HAP-1 (cell line): ENCODE data around the gene POP5.
A peak's percentile ranks its signal among the peaks of the same experiment; 100 is the strongest.

Experiments used
- DNase-seq, 2 experiments: peaks; one replicate each; pipeline ENCODE4 v3.0.0-alpha.2; 2016 to 2020; ENCODE audit warnings: low spot score in 2 of 2
- H3K27me3 ChIP-seq: fragments of 250-450 bp; sonication (Bioruptor Pico); 2 replicates; pipeline ENCODE4 v1.5.1; 2020; ENCODE audit warnings: low read depth, mild to moderate bottlenecking, moderate library complexity
- H3K36me3 ChIP-seq: fragments of 250-450 bp; sonication (Bioruptor Pico); replicated peaks from 2 replicates; pipeline ENCODE4 v1.5.1; 2020; ENCODE audit warnings: mild to moderate bottlenecking
- H3K4me1 ChIP-seq: fragments of 250-450 bp; sonication (Bioruptor Pico); 2 replicates; pipeline ENCODE4 v1.5.1; 2020; ENCODE audit warnings: mild to moderate bottlenecking
- H3K4me3 ChIP-seq: fragments of 250-450 bp; sonication (Bioruptor Pico); 2 replicates; pipeline ENCODE4 v1.5.1; 2020; ENCODE audit warnings: mild to moderate bottlenecking, moderate library complexity
- H3K9me3 ChIP-seq: fragments of 250-450 bp; sonication (Bioruptor Pico); 2 replicates; pipeline ENCODE4 v1.5.1; 2020; ENCODE audit warnings: mild to moderate bottlenecking, moderate library complexity
- in situ Hi-C: fragments of 300-500 bp; cut with MboI; formaldehyde crosslinking; loops from 3 replicates; pipeline ENCODE4 v1.14.3; 2020; ENCODE audit warnings: low sequenced_read_pairs, inconsistent platforms, mixed read lengths

The POP5 gene

DNA sequence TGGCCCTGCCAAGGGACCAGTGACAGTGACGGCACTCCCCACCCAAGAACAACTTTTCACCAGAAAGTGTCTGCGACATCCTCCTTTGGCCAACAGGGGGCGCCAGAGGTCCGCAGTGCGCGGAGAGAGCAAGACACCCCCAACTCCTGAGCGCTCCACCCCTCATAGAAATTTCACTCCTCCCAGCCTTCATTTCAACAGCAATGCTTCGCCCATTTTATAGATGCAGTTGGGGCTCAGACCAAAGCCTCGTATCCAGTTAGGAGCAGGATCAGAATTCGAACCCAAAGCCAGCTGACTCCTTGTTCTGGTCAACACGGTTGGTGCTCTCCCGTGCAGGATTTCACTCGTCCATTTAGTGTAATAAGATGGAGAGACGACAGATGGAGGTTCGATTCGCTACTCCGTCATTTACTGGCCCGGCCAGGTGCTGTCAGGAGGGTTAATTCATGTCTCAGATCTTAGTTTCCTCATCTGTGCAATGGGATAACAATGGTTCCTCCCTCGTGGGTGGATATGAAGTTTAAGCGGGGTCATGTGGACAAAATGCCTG, 2.4 kb upstream of the POP5 start:
- peak; percentile 78 to 91 for DNase-seq
- Histone ChIP-seq H3K27me3 (no peaks in the 10 kb centered on the region), H3K9me3 (no peaks in the 10 kb centered on the region), H3K36me3 (peaks cover 14% of the 10 kb centered on the region), H3K4me3 (no peak overlapping the region), H3K4me1 (peaks cover 15% of the 10 kb centered on the region)
- in situ Hi-C loops, result loop anchor here (5.0 to 10.0 kb wide), 3 partner anchors 129 to 521 kb away; partner anchors contain the start of gene UNC119B

DNA sequence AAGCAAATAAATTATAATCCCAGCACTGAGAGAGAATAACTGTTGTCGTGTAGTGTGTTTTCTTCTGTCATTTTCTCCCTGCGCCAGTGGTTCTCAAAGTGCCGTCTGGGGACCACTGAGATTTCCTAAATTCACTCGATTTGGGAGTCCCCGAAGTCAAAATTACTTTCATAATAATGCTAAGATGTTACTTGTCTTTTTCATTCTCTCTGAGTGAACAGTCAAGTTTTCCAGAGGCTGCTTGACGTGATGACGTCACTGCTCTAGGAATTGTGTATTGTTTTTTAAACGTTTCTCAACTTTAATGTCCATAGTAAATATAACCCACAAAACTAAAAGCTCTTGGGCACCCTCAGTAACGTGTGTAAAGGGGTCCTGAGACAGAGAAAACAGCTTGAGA, 796 bp upstream of the POP5 start:
- DNase-seq, result no peak
- H3K9me3 ChIP-seq, result no peaks in the 10 kb centered on the region
- no peaks in the 10 kb centered on the region for H3K27me3 ChIP-seq
- H3K36me3 ChIP-seq, result peaks cover 30% of the 10 kb centered on the region
- peak overlapping the region; percentile 86 for H3K4me3 ChIP-seq
- peaks cover 15% of the 10 kb centered on the region for H3K4me1 ChIP-seq
- in situ Hi-C loops, result loop anchor here (5.0 to 10.0 kb wide), 3 partner anchors 130 to 523 kb away; partner anchors contain the start of gene UNC119B

DNA sequence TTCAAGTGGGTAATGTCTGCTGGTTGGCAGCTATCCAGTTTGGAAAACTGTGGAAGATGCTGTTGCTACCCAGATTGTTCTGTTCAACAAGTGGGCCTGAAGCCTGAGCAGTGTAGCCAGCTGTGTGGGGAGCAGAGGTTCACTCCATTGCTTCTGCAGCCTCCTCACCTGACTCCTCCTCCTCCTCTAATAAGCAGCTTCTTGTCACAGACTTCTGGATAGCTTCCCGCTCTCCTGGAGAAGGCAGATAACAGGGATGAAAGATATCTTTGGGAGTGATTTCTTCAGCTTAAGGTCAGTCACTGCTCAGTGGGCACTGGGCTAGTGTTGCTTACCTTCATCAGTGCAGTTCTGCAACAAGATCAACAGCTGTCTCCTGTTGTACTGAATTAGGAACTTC, 2.0 kb downstream of the POP5 start:
- peaks cover 58% of the 10 kb centered on the region for H3K36me3 ChIP-seq
- H3K9me3 ChIP-seq, result no peaks in the 10 kb centered on the region
- in situ Hi-C loops, result no loop called here
- no peaks in the 10 kb centered on the region for H3K27me3 ChIP-seq
- DNase-seq, result no peak
- H3K4me3 ChIP-seq, result no peak overlapping the region
- H3K4me1 ChIP-seq, result peaks cover 15% of the 10 kb centered on the region

DNA sequence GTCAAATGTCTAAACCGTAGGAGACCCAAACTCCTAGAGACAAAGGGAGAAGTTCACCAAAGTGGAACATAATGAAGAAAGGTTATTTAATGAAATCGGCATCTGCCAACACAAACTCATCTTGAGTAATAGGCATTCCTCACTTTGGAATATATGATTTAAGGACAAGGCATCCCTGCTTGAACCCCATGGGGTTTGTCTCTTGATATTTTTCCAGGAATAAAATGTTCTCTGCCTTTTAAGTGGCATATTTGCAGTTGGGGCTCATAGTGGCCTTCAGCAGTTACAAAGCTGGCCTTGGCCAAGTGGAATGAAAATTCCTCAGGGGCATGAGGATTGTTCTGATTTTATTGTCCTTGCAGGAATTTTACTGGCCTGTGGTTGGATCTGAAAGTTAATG, 7.1 kb downstream of the POP5 start:
- Histone ChIP-seq H3K9me3 (no peaks in the 10 kb centered on the region), H3K27me3 (no peaks in the 10 kb centered on the region), H3K4me3 (no peak overlapping the region), H3K4me1 (no peaks in the 10 kb centered on the region), H3K36me3 (peaks cover 92% of the 10 kb centered on the region)
- in situ Hi-C loops, result no loop called here
- DNase-seq, result no peak

DNA sequence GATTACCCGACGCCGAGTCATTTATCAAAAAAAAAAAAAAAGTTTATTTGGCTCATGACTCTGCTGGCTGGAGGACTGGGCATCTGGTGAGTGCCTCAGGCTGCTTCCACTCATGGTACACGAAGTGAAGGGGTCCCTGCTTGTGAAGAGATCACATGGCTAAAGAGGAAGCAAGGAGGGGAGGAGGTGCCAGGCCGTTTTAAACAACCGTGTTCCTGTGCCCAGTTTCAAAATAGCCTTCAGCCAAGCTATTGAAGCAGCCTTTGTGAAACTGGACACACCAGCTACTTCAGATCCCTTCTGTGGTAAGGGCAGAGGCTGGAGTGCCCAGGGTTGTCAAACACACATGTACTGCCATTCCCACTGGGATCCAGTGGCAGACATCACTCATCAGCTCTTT, 7.6 kb downstream of the POP5 start:
- Histone ChIP-seq H3K9me3 (no peaks in the 10 kb centered on the region), H3K36me3 (peaks cover 92% of the 10 kb centered on the region), H3K4me3 (no peak overlapping the region), H3K4me1 (no peaks in the 10 kb centered on the region), H3K27me3 (no peaks in the 10 kb centered on the region)
- no peak for DNase-seq
- in situ Hi-C loops, result no loop called here

DNA sequence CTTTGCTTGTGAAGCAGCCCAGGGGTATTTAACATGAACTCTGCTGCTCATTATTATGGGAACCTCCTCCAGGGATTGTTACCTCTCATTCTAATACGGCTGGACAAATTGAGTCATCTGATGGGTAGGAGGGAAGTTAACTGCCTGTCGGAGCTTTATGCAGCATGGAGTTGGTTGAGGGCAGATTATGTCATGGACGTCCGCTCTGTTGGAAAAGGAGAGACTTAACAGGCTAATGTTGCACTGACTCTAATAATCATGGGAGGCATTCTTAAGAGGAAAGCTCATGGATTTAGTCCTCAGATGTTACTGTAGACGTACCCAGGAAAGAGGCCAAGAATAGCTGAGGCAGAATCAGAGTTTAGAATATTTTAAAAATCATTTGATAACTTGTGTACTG, 9.9 kb downstream of the POP5 start:
- in situ Hi-C loops, result no loop called here
- no peaks in the 10 kb centered on the region for H3K4me1 ChIP-seq
- no peaks in the 10 kb centered on the region for H3K9me3 ChIP-seq
- H3K36me3 ChIP-seq, result peaks cover 89% of the 10 kb centered on the region
- H3K4me3 ChIP-seq, result no peak overlapping the region
- no peak for DNase-seq
- no peaks in the 10 kb centered on the region for H3K27me3 ChIP-seq

DNA sequence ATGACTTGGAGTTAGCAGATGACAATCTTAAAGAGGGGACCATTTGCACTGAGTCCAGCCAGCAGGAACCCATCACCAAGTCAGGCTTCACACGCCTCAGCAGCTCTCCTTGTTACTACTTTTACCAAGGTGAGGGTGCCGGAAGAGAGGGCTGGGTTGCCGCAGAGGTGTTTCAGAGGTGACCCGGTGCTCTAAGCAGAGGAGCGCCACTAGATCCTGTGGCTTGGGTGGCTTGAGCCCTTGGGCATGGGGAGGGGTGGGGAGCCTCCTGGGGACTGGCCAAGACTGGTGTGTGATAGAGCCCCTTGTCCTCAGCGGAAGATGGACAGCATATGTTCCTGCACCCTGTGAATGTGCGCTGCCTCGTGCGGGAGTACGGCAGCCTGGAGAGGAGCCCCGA, 17.7 kb downstream of the POP5 start:
- Histone ChIP-seq H3K4me1 (no peaks in the 10 kb centered on the region), H3K4me3 (no peak overlapping the region), H3K9me3 (no peaks in the 10 kb centered on the region), H3K27me3 (no peaks in the 10 kb centered on the region), H3K36me3 (peaks cover 83% of the 10 kb centered on the region)
- in situ Hi-C loops, result no loop called here
- DNase-seq, result no peak

DNA sequence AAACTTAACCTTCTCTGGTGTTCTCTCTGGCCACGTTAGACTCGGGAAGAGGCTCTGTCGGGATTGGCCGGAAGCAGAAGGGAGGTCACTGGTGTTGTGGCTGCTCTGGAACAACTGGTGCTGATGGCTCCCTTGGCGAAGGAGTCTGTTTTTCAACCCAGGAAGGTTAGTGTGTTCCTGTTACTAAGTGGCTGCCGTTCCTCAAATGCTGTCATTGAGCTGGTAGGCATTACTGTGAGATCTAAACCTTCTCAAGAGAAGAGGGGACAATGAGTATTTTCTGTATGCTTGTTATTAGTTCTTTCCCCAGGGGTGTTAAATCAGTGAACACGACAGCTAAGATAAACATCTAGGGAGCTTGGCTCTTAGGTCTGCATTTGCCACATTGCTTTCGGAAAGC, 18.3 kb downstream of the POP5 start:
- peaks cover 85% of the 10 kb centered on the region for H3K36me3 ChIP-seq
- in situ Hi-C loops, result no loop called here
- DNase-seq, result no peak

DNA sequence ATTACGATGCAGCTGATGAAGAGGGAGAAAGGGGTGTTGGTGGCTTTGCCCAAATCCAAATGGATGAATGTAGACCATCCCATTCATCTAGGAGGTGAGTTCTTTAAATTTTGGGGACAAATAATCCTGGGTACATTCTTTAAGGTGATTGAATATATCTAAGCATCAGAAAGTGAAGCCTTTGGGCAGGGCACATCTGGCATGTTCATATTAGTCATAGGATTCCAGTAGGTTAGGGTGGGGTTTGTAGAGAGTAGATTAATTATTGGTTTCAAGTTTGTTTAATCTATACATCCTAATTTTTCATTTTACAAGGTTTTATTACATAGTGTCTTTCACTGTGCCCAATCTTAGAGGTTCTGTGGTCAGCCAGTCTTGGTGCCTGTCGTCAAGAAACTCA, 23.6 kb downstream of the POP5 start:
- Histone ChIP-seq H3K36me3 (peaks cover 67% of the 10 kb centered on the region), H3K27me3 (no peaks in the 10 kb centered on the region), H3K4me3 (no peak overlapping the region), H3K4me1 (no peaks in the 10 kb centered on the region), H3K9me3 (no peaks in the 10 kb centered on the region)
- DNase-seq, result no peak
- in situ Hi-C loops, result no loop called here

More for the DNA sequence above, 18.3 kb downstream of the POP5 start:
- H3K9me3 ChIP-seq, result no peaks in the 10 kb centered on the region
- no peaks in the 10 kb centered on the region for H3K27me3 ChIP-seq
- H3K4me3 ChIP-seq, result no peak overlapping the region
- H3K4me1 ChIP-seq, result no peaks in the 10 kb centered on the region

DNA sequence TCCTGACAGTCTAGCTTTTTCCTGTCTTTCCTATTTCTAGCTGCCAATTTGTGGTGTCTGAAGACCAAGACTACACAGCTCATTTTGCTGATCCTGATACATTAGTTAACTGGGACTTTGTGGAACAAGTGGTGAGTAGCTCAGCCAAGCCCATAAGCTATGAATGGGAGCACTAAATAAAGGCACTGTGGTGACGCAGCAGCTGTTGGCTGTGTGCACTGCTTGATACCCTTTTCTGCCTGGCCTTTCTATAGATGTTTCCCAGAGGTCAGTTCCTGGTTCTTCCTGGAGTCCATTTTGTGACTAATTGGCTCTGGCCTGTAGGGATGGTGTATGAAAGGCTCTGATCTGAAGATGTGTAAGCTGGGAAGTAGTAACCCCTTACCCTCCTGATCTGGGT, 26.5 kb downstream of the POP5 start:
- Histone ChIP-seq H3K4me1 (no peaks in the 10 kb centered on the region), H3K9me3 (no peaks in the 10 kb centered on the region), H3K36me3 (peaks cover 58% of the 10 kb centered on the region), H3K27me3 (no peaks in the 10 kb centered on the region), H3K4me3 (no peak overlapping the region)
- in situ Hi-C loops, result no loop called here
- no peak for DNase-seq

DNA sequence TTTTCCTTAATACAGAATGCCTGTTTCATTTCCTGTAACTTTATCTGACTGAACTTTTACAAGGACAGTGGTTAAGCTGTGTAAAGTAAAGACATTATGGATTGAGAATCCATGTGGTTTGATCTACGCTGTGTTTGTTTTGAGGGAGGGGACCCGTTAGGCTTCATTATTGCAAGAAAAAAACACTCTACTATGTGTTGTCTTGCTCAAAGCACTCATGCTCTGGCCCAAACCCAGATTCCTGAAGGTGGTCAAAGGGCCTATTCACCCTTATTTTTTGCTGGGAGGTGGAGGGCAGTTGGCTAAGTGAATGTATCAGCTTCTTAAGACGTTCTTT, 35.2 kb downstream of the POP5 start:
- in situ Hi-C loops, result no loop called here
- no peak for DNase-seq
- H3K4me3 ChIP-seq, result no peak overlapping the region
- no peaks in the 10 kb centered on the region for H3K9me3 ChIP-seq
- peaks cover 15% of the 10 kb centered on the region for H3K4me1 ChIP-seq
- no peaks in the 10 kb centered on the region for H3K27me3 ChIP-seq
- peaks cover 40% of the 10 kb centered on the region for H3K36me3 ChIP-seq

DNA sequence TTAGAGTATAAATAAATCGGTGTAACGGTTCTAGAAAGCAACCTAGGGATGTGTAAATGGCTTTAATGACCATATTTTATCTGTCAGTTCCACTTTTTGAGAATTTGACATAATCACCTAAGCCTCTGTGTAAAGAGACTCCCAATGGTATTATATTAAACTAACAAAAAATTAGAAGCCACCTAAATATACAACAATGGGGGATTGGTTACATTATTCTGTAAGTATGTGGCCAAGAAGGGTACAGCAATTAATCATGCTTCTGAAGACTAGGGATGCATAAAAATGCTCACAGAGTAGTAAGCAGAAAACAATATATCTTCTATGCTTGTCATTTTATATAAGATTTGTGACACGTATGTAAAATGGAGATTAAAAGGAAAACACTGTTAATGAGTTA, 36.5 kb downstream of the POP5 start:
- in situ Hi-C loops, result no loop called here
- H3K36me3 ChIP-seq, result peaks cover 34% of the 10 kb centered on the region
- no peaks in the 10 kb centered on the region for H3K27me3 ChIP-seq
- no peaks in the 10 kb centered on the region for H3K9me3 ChIP-seq
- no peak for DNase-seq
- H3K4me3 ChIP-seq, result no peak overlapping the region
- H3K4me1 ChIP-seq, result peaks cover 15% of the 10 kb centered on the region

DNA sequence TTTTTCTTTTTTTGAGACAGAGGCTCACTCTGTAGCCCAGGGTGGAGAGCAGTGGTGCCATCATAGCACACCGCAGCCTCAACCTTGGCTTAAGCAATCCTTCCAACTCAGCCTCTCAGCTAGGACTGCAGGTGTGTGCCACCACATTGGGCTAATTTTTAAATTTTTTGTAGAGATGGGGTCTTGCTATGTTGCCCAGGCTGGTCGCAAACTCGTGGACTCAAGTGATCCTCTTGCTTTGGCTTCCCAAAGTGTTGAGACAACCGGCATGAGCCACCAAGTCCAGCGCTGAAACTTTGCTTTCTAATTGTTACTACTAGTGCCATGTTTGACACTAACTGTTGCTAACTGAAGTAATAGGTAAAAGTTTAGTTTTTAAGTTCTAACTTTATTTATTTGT, 39.0 kb downstream of the POP5 start:
- Histone ChIP-seq H3K4me3 (no peak overlapping the region), H3K36me3 (peaks cover 17% of the 10 kb centered on the region), H3K4me1 (peaks cover 31% of the 10 kb centered on the region), H3K27me3 (no peaks in the 10 kb centered on the region), H3K9me3 (no peaks in the 10 kb centered on the region)
- in situ Hi-C loops, result no loop called here
- no peak for DNase-seq

DNA sequence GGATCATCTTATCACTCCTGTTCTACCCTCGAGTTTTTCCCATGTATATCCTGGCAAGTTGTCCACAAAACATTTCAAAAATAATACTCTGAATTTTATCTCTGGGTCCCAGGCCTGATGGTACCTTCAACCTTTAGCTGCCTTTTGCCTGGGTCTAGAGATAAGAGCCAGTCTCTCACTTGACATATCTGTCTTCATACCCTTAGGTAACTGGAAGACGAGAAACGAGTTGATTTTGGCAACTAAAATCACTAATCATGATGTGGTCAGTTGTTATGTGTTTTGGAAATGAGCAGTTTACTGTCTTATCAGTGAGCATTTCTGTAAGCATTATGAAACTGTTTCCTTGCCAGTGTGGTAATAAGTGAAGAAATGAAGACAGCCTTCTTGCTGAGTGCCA, 40.8 kb downstream of the POP5 start:
- no peak for DNase-seq
- Histone ChIP-seq H3K4me1 (peaks cover 34% of the 10 kb centered on the region), H3K27me3 (no peaks in the 10 kb centered on the region), H3K9me3 (no peaks in the 10 kb centered on the region), H3K4me3 (no peak overlapping the region), H3K36me3 (peaks cover 15% of the 10 kb centered on the region)
- in situ Hi-C loops, result no loop called here

DNA sequence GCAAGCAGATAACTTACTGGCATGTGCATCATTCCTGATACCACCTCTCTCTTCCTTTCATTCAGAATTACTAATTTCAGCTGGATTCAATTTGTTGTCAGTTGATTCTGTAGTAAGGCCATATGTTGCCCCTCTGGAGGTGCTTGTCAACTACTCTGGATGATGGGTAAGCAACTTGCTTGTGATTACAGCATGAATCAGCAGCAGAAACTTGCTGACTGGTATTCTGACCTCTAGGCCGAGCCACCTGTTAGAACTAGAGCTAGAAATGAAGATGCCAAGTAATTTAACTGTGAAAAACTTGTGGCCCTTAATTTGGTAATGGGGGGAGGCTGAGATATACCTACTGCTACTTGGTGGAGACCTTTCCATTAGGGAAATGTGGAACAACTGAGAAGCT, 41.9 kb downstream of the POP5 start:
- Histone ChIP-seq H3K4me3 (no peak overlapping the region), H3K9me3 (no peaks in the 10 kb centered on the region), H3K4me1 (peaks cover 26% of the 10 kb centered on the region), H3K36me3 (peaks cover 15% of the 10 kb centered on the region), H3K27me3 (no peaks in the 10 kb centered on the region)
- in situ Hi-C loops, result no loop called here
- DNase-seq, result no peak
